Testis (tissue), 3 donors: ENCODE results near the gene SDC1. TPM values are rescaled to one million over a fixed set of nuclear protein-coding genes. Genes with fewer than 3 reads are reported as not detected.

Source experiments
- DNase-seq: peaks from one replicate; pipeline ENCODE4 v3.0.0-alpha.2; 2019
- H3K27ac ChIP-seq, 2 donors: fragments of 200-600 bp; sonication (generic); one replicate each; pipeline ENCODE4 v1.5.1; 2019
- H3K27me3 ChIP-seq: fragments of 200-600 bp; sonication (generic); one replicate; pipeline ENCODE4 v1.5.1; 2019
- H3K36me3 ChIP-seq: fragments of 200-600 bp; sonication (generic); one replicate; pipeline ENCODE4 v1.5.1; 2017; ENCODE audit warnings: low read depth; ENCODE audit errors: missing control alignments
- H3K4me1 ChIP-seq: fragments of 200-600 bp; sonication (generic); one replicate; pipeline ENCODE4 v1.5.1; 2019
- H3K4me3 ChIP-seq, 2 donors: fragments of 200-600 bp; sonication (generic); one replicate each; pipeline ENCODE4 v1.5.1; 2017 to 2019
- H3K9me3 ChIP-seq: fragments of 200-600 bp; sonication (generic); one replicate; pipeline ENCODE4 v1.5.1; 2017
- CTCF ChIP-seq, 3 experiments: fragments of 450-650 bp in 2 of 3; fragments of 200-600 bp in 1 of 3; sonication (generic) in 1 of 3; IDR thresholded peaks; one replicate each; pipeline ENCODE4 v1.5.1; 2016 to 2019; ENCODE audit warnings: antibody characterized with exemption in 3 of 3, mild to moderate bottlenecking in 2 of 3, moderate library complexity in 1 of 3
- POLR2A ChIP-seq: fragments of 450-650 bp; IDR thresholded peaks from one replicate; pipeline ENCODE4 v1.6.1; 2017; ENCODE audit warnings: antibody characterized with exemption, mild to moderate bottlenecking, moderate library complexity
- WGBS, 2 donors: methylation state at CpG; one replicate each; pipeline ENCODE4 v1.1.5; 2018; 5-methylcytosine and 5-hydroxymethylcytosine counted together
- intact Hi-C: fragments of 100-400 bp; cut with DNase I; formaldehyde crosslinking; loops from one replicate; pipeline ENCODE4 v1.15.1; 2023; ENCODE audit warnings: low total_unique reads
- polyA plus RNA-seq: library from polyadenylated mRNA; stranded (reverse); fragments of 350-450 nt; fragmentation: Illumina TruSeq; extraction: RNeasy Lipid Tissue Mini Kit (QIAGEN cat#74804); gene quantifications from one replicate; pipeline ENCODE4 v1.2.3, GENCODE V29; 2014; ENCODE audit warnings: low read depth, low replicate concordance; ENCODE audit not compliant: insufficient read depth
- total RNA-seq, 2 donors: library from RNA; depleted of rRNA; stranded (reverse); fragments of >200 nt; gene quantifications; one replicate each; pipeline ENCODE4 v1.2.3, GENCODE V29; 2016

SDC1 gene
- total and polyA plus RNA-seq, 3 donors from 2014 or later: 8.7 to 11.9 (median 9.2) TPM

DNA sequence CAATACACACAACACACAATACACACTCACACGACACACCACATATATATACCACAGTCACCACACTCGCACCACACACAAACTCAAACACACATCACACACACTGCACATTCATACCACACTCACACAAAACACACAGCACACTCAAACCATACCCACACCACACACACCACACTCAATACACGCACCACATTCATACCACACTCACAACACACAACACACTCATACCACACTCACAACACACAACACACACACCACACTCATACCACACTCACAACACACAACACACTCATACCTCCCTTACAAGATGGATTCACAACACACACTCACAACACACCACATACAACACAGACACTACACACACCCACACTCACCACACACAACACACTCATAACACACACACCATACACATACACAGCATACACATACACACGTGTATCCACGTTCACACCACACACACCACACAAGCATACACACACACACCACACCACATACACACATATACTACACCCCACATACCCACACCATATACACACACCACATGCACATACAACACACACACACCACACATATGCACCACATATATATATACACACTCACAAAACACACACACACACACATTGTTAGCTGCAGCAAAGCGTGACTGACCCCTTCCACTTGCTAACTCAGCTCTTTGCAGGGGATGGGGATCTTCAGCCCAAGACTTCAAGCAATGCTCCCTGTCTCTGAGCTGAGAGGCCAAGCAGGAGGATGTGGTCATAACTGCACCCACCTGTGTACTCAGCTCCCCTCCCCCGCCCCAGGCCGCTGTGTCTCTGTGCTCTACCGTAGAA is 59.0 kb downstream of the SDC1 start:
- 82 to 87% methylated on average over 9 of the region's 9 CpGs for WGBS, 2 donors
- intact Hi-C loops: no loop called here
- Histone ChIP-seq H3K27me3 (no peaks in the 10 kb centered on the region), H3K36me3 (no peaks in the 10 kb centered on the region), H3K27ac (no peak overlapping the region), H3K4me3 (no peak overlapping the region), H3K4me1 (no peaks in the 10 kb centered on the region), H3K9me3 (no peaks in the 10 kb centered on the region)
- TF ChIP-seq POLR2A (no peak), CTCF (IDR thresholded peaks at IDR 0.05) (no peak)
- DNase-seq: no peak

- 77 to 86% methylated on average over 3 of the region's 3 CpGs for WGBS, 2 donors
- intact Hi-C loops: no loop called here
These were observed 60.0 kb downstream of the SDC1 start for GRCh38 chr2:20164734-20165478.

GRCh38 chr2:20164061-20164733 is 60.7 kb downstream of the SDC1 start:
- Histone ChIP-seq H3K9me3 (no peaks in the 10 kb centered on the region), H3K27me3 (no peaks in the 10 kb centered on the region), H3K4me1 (no peaks in the 10 kb centered on the region), H3K36me3 (no peaks in the 10 kb centered on the region), H3K27ac (no peak overlapping the region), H3K4me3 (no peak overlapping the region)
- 71 to 79% methylated on average over 8 to 10 of the region's 10 CpGs for WGBS, 2 donors
- DNase-seq: no peak
- TF ChIP-seq CTCF (IDR thresholded peaks at IDR 0.05) (no peak), POLR2A (no peak)
- intact Hi-C loops: no loop called here

More at GRCh38 chr2:20164734-20165478, 60.0 kb downstream of the SDC1 start:
- Histone ChIP-seq H3K4me1 (no peaks in the 10 kb centered on the region), H3K27ac (no peak overlapping the region), H3K9me3 (no peaks in the 10 kb centered on the region), H3K4me3 (no peak overlapping the region), H3K27me3 (no peaks in the 10 kb centered on the region), H3K36me3 (no peaks in the 10 kb centered on the region)
- TF ChIP-seq POLR2A (no peak), CTCF (IDR thresholded peaks at IDR 0.05) (no peak)
- no peak for DNase-seq

DNA sequence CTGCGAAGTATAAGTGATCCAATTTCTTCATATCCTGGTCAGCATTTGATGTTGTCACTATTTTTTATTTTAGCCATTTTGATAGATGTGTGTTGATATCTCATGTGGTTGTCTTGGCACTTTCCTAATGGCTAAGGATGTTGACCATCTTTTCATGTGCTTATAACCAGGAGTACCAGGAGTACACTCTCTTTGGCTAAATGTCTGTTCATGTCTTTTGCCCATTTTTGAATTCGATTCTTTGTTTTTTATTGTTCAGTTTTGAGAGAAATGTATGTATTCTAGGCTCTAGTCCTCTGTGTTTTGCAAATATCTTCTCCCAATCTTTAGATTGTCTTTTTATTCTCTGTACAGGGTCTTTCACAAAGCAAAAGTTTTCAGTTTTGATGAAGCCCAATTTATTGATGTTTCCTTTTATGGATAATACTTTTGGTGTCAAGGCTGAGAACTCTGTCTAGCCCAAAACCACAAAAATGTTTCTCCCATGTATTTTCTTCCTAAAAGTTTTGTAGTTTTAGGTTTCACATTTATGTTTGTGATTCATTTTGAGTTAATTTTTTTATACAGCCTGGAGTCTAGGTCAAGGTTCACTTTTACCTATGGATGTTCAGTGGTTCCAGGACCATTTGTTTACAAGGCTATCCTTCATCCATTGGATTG is 65.4 kb downstream of the SDC1 start:
- Histone ChIP-seq H3K4me1 (no peaks in the 10 kb centered on the region), H3K4me3 (no peak overlapping the region), H3K36me3 (no peaks in the 10 kb centered on the region), H3K9me3 (no peaks in the 10 kb centered on the region), H3K27me3 (no peaks in the 10 kb centered on the region), H3K27ac (no peak overlapping the region)
- WGBS, 2 donors: 95 to 100% methylated on average over 2 of the region's 2 CpGs
- TF ChIP-seq CTCF (IDR thresholded peaks at IDR 0.05) (no peak), POLR2A (no peak)
- DNase-seq: no peak
- intact Hi-C loops: no loop called here
